Measurements from ENCODE around the gene TEX2. TPM values are rescaled to one million over a fixed set of nuclear protein-coding genes. Genes with fewer than 3 reads are reported as not detected.

The TEX2 gene
- total and polyA plus RNA-seq, 8 donors, result 8.9 to 30.3 (median 22.4) TPM

DNA sequence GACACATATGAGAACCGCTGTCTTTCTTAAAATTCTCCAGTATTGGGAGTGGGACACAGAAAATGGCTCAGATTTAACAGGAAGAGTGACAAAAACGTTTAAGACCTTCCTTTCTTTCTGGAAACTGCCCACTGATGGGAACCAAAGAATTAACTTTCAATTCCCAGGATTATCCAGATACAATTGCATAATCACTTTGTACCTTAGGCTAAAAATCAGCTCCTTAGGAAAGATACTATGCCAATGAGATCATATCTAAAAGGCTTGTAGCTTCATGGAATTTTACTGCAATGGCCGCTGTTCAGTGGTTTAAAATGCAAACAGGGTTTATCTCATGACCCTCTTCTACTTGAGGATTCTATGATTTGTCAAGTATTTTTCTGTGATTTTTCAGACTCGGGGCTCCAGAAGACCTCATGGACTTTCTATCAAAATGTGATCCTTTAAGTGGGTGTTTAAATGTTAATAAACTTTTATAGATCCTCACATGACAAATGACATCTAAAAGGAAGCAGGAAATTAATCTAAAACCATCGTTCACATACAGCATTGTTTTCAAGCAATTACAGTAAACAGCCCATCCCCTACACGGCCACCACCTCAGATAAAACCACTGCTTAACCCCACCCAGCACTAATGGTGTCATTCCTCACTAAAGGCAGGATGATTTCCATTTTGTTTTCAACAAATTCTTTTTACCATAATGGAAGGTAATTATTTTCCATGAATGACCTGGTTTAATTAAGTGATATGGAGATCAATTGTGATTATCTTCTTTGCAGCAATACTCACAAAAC lies 101.5 kb downstream of the TEX2 start:
- intact Hi-C loops (cut with DNase I), result loop anchor here in 1 of 3 donors (10.0 kb wide), 1 partner anchor 53 kb away; no protein-coding TSS in a partner anchor
- FAIRE-seq (no peak), DNase-seq (no peak), ATAC-seq (no peak)
- Histone ChIP-seq H3K36me3 (no peaks in the 10 kb centered on the region), H3K9me3 (no peaks in the 10 kb centered on the region), H3K27me3 (no peaks in the 10 kb centered on the region), H3K4me1 (peaks cover 10 to 57% (median 53%) of the 10 kb centered on the region in 3 donors), H3K27ac (no peak overlapping the region), H3K4me3 (no peak overlapping the region)
- TF ChIP-seq, protein P1, sequence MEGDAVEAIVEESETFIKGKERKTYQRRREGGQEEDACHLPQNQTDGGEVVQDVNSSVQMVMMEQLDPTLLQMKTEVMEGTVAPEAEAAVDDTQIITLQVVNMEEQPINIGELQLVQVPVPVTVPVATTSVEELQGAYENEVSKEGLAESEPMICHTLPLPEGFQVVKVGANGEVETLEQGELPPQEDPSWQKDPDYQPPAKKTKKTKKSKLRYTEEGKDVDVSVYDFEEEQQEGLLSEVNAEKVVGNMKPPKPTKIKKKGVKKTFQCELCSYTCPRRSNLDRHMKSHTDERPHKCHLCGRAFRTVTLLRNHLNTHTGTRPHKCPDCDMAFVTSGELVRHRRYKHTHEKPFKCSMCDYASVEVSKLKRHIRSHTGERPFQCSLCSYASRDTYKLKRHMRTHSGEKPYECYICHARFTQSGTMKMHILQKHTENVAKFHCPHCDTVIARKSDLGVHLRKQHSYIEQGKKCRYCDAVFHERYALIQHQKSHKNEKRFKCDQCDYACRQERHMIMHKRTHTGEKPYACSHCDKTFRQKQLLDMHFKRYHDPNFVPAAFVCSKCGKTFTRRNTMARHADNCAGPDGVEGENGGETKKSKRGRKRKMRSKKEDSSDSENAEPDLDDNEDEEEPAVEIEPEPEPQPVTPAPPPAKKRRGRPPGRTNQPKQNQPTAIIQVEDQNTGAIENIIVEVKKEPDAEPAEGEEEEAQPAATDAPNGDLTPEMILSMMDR (IDR thresholded peaks at IDR 0.05), result no peak
- 64 to 66% methylated on average over 6 of the region's 6 CpGs for WGBS, 2 donors

DNA sequence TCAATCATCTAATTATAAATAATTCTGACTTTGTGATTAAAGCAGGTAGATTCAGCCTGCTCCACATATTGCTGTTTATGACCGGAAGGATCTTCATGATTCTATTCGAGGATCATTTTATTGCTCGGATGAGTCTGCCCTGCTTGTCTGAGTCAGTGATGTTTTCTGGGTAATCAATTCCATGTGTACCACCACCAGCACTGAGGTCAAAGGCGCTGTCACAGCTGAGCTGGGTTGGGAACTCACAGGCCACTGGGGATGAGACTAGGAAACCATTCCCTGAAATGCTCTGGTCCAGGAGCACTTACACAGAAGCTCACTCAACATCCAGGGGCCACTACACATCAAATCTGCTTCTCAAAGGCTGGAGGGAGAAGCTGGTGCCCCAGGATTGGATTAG lies 102.7 kb downstream of the TEX2 start:
- H3K4me1 ChIP-seq, result peaks cover 22 to 61% (median 54%) of the 10 kb centered on the region in 3 donors

DNA sequence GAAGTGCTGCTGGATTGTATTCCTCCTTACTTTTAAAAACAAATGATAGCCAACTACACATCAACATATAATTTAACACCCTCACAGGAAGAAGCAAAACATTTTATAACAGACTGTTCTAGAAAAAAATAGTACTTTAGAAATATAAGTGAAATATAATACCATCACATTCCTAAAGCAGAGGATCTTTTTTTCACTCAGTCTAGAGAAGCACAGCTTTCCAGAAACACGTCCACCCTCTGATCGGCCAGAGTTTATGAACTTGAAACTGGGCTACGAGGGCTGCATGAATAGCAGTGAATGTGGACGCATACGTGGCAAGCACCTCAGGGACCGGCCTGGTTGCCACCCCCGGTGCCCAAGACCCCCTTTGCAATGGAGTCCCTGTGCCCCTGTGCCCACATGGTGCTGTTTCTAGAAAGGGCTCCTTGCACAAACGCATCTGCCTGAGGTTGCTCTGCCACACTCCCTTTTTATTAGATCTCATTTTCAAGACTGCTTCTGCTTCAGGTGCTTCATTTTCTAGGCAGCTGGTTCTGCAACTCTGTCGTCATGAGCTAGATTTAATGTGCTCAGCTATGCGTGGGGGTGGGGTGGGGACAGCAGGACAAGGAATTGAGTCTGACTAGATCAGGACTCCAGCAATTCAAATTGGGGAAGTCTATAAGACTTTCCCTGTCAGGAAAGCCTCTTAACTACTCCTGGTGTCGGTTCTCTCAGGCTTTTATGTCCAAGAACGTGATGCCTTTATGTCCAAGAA lies 104.0 kb downstream of the TEX2 start:
- Histone ChIP-seq H3K4me1 (peaks cover 18 to 52% (median 49%) of the 10 kb centered on the region in 3 donors), H3K27me3 (no peaks in the 10 kb centered on the region), H3K4me3 (no peak overlapping the region), H3K9me3 (no peaks in the 10 kb centered on the region), H3K36me3 (no peaks in the 10 kb centered on the region), H3K27ac (no peak overlapping the region)
- ATAC-seq (no peak), FAIRE-seq (no peak), DNase-seq (no peak)
- TF ChIP-seq, protein P1 (IDR thresholded peaks at IDR 0.05), result no peak
- 52 to 57% methylated on average over 12 of the region's 12 CpGs for WGBS, 2 donors
- intact Hi-C loops (cut with DNase I), result loop anchor here in 2 of 3 donors (5.0 to 10.0 kb wide), 2 partner anchors 103 to 106 kb away; partner anchors contain the start of gene TEX2 (in 2 of the 2)

More for the DNA sequence above, 102.7 kb downstream of the TEX2 start:
- no peak for ATAC-seq
- no peak for DNase-seq
- TF ChIP-seq, protein P1 (IDR thresholded peaks at IDR 0.05), result no peak
- Histone ChIP-seq H3K27me3 (no peaks in the 10 kb centered on the region), H3K27ac (no peak overlapping the region), H3K9me3 (no peaks in the 10 kb centered on the region), H3K4me3 (no peak overlapping the region), H3K36me3 (no peaks in the 10 kb centered on the region)
- WGBS, 2 donors, result 95 to 96% methylated on average over 4 of the region's 4 CpGs
- intact Hi-C loops (cut with DNase I), result loop anchor here in 1 of 3 donors (10.0 kb wide), 1 partner anchor 54 kb away; no protein-coding TSS in a partner anchor
- FAIRE-seq, result no peak

DNA sequence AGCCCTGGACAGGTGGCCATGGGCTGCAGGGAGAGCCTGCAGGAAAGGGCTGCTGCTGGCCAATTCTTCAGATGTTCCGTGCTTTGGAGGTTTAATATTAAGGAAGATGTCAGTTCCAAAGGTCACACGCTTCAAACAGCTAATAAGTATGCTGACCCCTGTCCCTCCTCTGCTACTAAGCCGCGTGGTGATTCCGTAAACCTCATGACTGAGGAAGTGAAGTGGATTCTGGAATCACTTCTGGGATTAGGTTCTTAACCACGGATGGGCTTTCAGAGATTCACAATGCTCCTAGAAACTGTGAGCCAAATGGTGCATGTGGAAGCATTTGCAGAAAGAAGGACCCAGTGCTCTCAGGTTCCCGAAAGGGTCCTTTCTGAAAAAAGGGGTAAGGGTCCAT lies 104.7 kb downstream of the TEX2 start:
- H3K36me3 ChIP-seq, result no peaks in the 10 kb centered on the region
- DNase-seq (no peak), FAIRE-seq (no peak), ATAC-seq (no peak)
- H3K4me3 ChIP-seq, result no peak overlapping the region
- TF ChIP-seq, protein P1 (IDR thresholded peaks at IDR 0.05), result no peak
- peaks cover 18 to 54% (median 43%) of the 10 kb centered on the region in 3 donors for H3K4me1 ChIP-seq
- intact Hi-C loops (cut with DNase I), result loop anchor here in 2 of 3 donors (5.0 to 10.0 kb wide), 2 partner anchors 104 to 106 kb away; partner anchors contain the start of gene TEX2 (in 2 of the 2)
- H3K27me3 ChIP-seq, result no peaks in the 10 kb centered on the region
- H3K9me3 ChIP-seq, result no peaks in the 10 kb centered on the region
- H3K27ac ChIP-seq, result no peak overlapping the region
- 51 to 55% methylated on average over 7 of the region's 7 CpGs for WGBS, 2 donors
